RWPE2 (cell line): ENCODE measurements around the gene CLDN4.

Experiments used
- ATAC-seq: fragments of 200-7000 bp; cut with Tn5 transposase; 3 replicates; pipeline ENCODE4 v1.9.1; 2021; ENCODE audit warnings: low read depth
- DNase-seq: peaks from one replicate; pipeline ENCODE4 v3.0.0-alpha.2; 2020; ENCODE audit warnings: low spot score
- H3K27ac ChIP-seq: fragments of 450-650 bp; 2 replicates; pipeline ENCODE4 v1.5.1; 2017; ENCODE audit warnings: mild to moderate bottlenecking; ENCODE audit not compliant: poor library complexity, severe bottlenecking
- H3K27me3 ChIP-seq: fragments of 250-450 bp; sonication (Bioruptor Pico); 2 replicates; pipeline ENCODE4 v1.5.1; 2021; ENCODE audit warnings: mild to moderate bottlenecking, moderate library complexity; ENCODE audit not compliant: insufficient read depth, poor library complexity, severe bottlenecking
- H3K36me3 ChIP-seq: fragments of 250-450 bp; sonication (Bioruptor Pico); 2 replicates; pipeline ENCODE4 v1.5.1; 2020; ENCODE audit warnings: low read depth, mild to moderate bottlenecking, moderate library complexity
- H3K4me1 ChIP-seq: fragments of 250-450 bp; sonication (Bioruptor Pico); 2 replicates; pipeline ENCODE4 v1.5.1; 2021; ENCODE audit warnings: mild to moderate bottlenecking, moderate library complexity; ENCODE audit not compliant: insufficient read depth, poor library complexity, severe bottlenecking
- H3K4me3 ChIP-seq: fragments of 250-450 bp; sonication (Bioruptor Pico); 2 replicates; pipeline ENCODE4 v1.5.1; 2021; ENCODE audit warnings: mild to moderate bottlenecking, moderate library complexity; ENCODE audit not compliant: severe bottlenecking
- H3K9me3 ChIP-seq: fragments of 250-450 bp; sonication (Bioruptor Pico); 2 replicates; pipeline ENCODE4 v1.5.1; 2021; ENCODE audit warnings: mild to moderate bottlenecking, moderate library complexity; ENCODE audit not compliant: severe bottlenecking
- TF ChIP-seq, protein P1 (sequence below): fragments of 450-650 bp; IDR thresholded peaks from one replicate; pipeline ENCODE4 v1.5.1; 2017; ENCODE audit warnings: mild to moderate bottlenecking, moderate library complexity; ENCODE audit not compliant: poor library complexity, severe bottlenecking

The CLDN4 gene

DNA sequence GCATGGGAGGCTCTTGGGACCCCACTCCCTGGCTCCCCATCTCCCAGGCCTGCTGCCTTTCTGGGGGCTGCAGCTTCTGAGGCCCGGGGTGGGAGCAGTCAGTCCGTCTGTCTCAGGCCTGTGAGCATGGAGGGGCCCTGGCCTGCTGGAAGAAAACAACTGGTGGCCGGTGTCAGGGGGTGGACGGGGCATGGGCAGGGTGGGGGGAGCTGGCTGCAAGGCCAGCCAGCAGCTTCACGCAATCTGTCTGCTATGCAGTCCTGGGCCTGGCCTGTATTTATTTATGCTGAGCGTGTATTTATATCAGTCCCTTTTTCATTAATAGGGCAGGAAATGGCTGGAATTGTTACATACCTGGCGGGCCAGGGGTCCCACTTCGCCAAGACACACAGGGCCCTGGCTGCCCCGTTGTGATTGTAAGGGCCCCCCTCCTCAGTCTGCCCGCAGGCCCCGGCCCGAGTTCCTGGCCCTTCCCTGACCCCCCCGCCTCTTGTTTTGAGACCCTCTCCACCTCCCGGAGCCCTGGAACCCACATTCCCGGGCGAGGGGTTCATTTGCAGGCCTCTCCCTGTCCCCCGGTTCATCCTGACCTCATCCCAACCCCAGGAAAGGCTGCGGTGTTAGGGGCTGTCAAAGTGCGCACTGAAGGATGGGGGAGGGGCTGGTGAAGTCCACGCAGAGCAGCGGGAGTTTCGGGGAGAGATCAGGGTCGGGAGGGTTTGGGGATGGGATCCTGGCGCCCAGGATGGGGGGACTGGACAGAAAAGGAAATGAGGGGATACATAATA, 38.4 kb downstream of the CLDN4 start:
- no peak overlapping the region for H3K4me3 ChIP-seq
- no peak for ATAC-seq

DNA sequence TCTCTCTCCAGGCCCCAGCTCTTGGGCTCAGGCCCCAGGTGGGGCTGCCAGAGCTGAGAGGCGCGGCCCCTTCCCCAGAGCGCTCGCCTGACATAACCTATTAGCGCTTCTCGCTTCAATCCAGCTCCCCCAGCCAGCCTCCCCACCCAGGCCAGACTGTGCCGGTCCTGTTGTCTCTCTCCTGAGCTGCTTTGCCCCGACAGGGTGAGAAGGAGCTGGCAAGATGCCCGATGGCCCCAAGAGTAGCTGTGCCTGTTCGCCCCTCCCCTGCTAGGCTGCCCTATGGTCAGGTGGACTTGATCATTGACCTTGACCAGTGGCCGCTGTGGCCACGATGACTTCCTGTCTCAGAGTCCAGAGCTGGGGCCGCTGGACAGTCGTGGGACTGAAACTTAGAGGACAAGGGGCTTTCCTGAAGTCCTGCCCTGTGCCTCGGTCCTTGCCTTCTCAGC, 39.3 kb downstream of the CLDN4 start:
- no peaks in the 10 kb centered on the region for H3K36me3 ChIP-seq
- H3K27me3 ChIP-seq: no peaks in the 10 kb centered on the region
- DNase-seq (no peak), ATAC-seq (no peak)
- TF ChIP-seq, protein P1, sequence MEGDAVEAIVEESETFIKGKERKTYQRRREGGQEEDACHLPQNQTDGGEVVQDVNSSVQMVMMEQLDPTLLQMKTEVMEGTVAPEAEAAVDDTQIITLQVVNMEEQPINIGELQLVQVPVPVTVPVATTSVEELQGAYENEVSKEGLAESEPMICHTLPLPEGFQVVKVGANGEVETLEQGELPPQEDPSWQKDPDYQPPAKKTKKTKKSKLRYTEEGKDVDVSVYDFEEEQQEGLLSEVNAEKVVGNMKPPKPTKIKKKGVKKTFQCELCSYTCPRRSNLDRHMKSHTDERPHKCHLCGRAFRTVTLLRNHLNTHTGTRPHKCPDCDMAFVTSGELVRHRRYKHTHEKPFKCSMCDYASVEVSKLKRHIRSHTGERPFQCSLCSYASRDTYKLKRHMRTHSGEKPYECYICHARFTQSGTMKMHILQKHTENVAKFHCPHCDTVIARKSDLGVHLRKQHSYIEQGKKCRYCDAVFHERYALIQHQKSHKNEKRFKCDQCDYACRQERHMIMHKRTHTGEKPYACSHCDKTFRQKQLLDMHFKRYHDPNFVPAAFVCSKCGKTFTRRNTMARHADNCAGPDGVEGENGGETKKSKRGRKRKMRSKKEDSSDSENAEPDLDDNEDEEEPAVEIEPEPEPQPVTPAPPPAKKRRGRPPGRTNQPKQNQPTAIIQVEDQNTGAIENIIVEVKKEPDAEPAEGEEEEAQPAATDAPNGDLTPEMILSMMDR: no peak
- H3K4me1 ChIP-seq: no peaks in the 10 kb centered on the region
- no peaks in the 10 kb centered on the region for H3K9me3 ChIP-seq
- no peak overlapping the region for H3K27ac ChIP-seq
- H3K4me3 ChIP-seq: no peak overlapping the region

More for the DNA sequence above, 38.4 kb downstream of the CLDN4 start:
- DNase-seq: no peak
- Histone ChIP-seq H3K36me3 (no peaks in the 10 kb centered on the region), H3K27ac (no peak overlapping the region), H3K27me3 (no peaks in the 10 kb centered on the region), H3K9me3 (no peaks in the 10 kb centered on the region), H3K4me1 (no peaks in the 10 kb centered on the region)
- TF ChIP-seq, protein P1: no peak

DNA sequence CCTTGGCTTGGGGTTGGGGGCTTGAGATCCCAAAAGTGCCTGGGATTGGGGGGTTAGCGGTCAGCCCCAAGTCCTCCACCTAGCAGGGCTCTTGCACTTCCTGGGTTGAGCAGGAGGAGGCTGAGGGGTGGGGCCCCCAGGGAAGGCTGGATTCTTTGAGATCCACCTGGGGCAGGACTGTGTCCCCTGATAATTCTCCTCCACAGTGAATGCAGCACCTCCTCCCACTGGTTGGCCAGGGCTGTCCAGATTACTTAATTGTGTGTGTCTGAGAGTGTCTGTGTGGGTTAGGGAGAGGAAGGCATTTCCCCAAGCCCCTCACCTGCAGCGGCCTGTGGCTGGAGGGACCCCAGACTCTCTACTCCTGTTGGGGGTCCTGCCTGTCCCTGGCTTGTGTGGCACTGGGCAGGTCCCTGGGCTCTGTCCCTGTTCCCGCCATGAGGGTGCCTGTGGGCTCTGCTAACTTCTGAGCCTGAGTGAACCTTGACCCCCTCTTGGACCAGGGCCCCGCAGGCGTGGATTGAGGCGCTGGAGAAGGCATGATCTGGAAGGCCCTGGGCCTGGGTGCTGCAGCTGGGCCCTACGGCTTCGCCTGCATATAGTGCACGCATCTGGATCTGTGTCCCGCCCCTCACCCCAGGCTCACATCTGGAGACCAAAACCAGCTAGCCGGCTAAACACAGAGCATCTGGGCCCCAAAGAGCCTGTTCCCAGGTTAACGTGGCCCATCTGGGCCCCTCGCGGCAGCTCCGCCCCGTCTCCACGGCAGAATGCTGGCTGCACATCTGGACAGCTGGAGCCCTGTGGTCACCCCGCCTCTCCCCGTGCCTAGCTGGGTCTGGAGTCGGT, 40.6 kb downstream of the CLDN4 start:
- ATAC-seq (peak; percentile 24; the same call in 2 of the 3 replicates), DNase-seq (no peak)
- no peak overlapping the region for H3K27ac ChIP-seq
- no peaks in the 10 kb centered on the region for H3K9me3 ChIP-seq
- TF ChIP-seq, protein P1: no peak
- H3K36me3 ChIP-seq: no peaks in the 10 kb centered on the region
- H3K27me3 ChIP-seq: no peaks in the 10 kb centered on the region
- no peak overlapping the region for H3K4me3 ChIP-seq
- no peaks in the 10 kb centered on the region for H3K4me1 ChIP-seq

DNA sequence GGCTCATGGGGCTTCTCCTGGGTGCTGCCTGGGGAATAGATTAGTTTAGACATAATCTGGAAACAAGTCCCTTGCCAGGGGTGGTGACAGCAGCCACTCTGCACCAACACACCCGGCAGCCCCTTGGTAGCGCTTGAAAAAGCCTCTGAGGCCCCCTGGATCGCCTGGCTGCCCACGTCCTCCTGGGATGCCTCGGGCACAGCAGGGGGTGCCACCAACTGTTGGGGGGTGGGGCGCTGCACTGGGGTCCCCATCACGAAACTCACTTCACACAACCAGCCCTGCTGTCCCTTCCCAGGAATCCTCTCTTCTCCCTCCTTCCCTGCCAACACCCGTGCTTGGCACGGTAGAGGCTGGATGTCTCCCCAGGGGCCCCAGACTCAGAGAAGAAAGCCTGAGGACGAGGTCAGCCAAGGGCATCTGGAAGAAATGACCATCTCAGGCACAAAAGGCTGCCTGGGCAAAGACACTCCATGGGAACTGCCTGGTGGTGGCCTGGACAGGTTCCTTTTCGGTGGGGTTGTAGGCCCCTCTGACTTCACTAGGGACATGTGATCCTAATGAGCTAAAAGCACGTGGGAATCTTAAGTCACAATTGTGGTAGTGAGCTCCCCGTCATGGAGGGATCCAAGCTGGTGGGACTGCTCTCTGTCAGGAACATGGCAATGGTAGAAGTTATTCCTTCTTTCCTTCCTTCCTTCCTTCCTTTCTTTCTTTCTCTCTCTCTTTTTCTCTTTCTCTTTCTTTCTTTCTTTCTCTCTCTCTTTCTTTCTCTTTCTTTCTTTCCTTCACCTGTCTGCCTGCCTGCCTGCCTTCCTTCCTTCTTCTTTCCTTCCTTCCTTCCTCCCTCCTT, 41.5 kb downstream of the CLDN4 start:
- Histone ChIP-seq H3K27ac (no peak overlapping the region), H3K27me3 (no peaks in the 10 kb centered on the region), H3K36me3 (no peaks in the 10 kb centered on the region), H3K9me3 (no peaks in the 10 kb centered on the region), H3K4me3 (no peak overlapping the region), H3K4me1 (no peaks in the 10 kb centered on the region)
- TF ChIP-seq, protein P1: no peak
- DNase-seq: no peak
- ATAC-seq: no peak
